Measurements from ENCODE around the gene NLRP12. TPM values are rescaled to one million over a fixed set of nuclear protein-coding genes. Genes with fewer than 3 reads are reported as not detected.
"Not testable (repeated sequence)": the region's sequence is repeated elsewhere in the genome, so short reads cannot be mapped to it uniquely, and the experiment has no call there.

Gene NLRP12
- not detected in 2 replicates for total RNA-seq (2014; rRNA removed; shearing (Covaris generic))
- 0.19 TPM in 2 replicates for polyA plus RNA-seq (2015; cell fraction: cytosol; rRNA removed)
- polyA plus RNA-seq (2015; cell fraction: nucleus; rRNA removed), result 0.14 and 0.33 TPM in 2 replicates

- DNase-seq (ENCODE audit: low read depth), result no peak
Observed at GRCh38 chr19:53824134-53824611, at the start of gene NLRP12. TSS of gene NLRP12 (minus strand) at chr19:53824314. CDS start at chr19:53824174, 140 bp downstream.

GRCh38 chr19:53872762-53873161 lies 48.6 kb upstream of the NLRP12 start:
- no peak for DNase-seq (ENCODE audit: low read depth)

GRCh38 chr19:53871454-53871853 lies 47.3 kb upstream of the NLRP12 start:
- no peak for DNase-seq (ENCODE audit: low read depth)

- no peak for DNase-seq (ENCODE audit: low read depth)
Observed at GRCh38 chr19:53870485-53870844, 46.4 kb upstream of the NLRP12 start.

- DNase-seq (ENCODE audit: low read depth), result not testable (repeated sequence)
Observed at GRCh38 chr19:53869805-53870484, 45.8 kb upstream of the NLRP12 start.

- DNase-seq (ENCODE audit: low read depth), result peak; percentile 88
Observed at GRCh38 chr19:53868892-53869804, 45.0 kb upstream of the NLRP12 start.

- peak; percentile 55 for DNase-seq (ENCODE audit: low read depth)
Observed at GRCh38 chr19:53868091-53868891, 44.2 kb upstream of the NLRP12 start.

- DNase-seq (ENCODE audit: low read depth), result peak; percentile 99
Observed at GRCh38 chr19:53867225-53868090, 43.3 kb upstream of the NLRP12 start, which contains the start of gene MYADM. TSS of gene MYADM (plus strand) at chr19:53867883. CDS start at chr19:53873530, 5,647 bp downstream.

- DNase-seq (ENCODE audit: low read depth), result no peak
Observed at GRCh38 chr19:53866865-53867224, 42.7 kb upstream of the NLRP12 start.

- DNase-seq (ENCODE audit: low read depth), result peak; percentile 44
Observed at GRCh38 chr19:53865918-53866864, 42.1 kb upstream of the NLRP12 start.

- no peak for DNase-seq (ENCODE audit: low read depth)
Observed at GRCh38 chr19:53865523-53865917, 41.4 kb upstream of the NLRP12 start.

- DNase-seq (ENCODE audit: low read depth), result no peak
Observed at GRCh38 chr19:53864308-53864836, 40.3 kb upstream of the NLRP12 start.

GRCh38 chr19:53853707-53854106 lies 29.6 kb upstream of the NLRP12 start:
- DNase-seq (ENCODE audit: low read depth), result no peak

- DNase-seq (ENCODE audit: low read depth), result peak; percentile 74
Observed at GRCh38 chr19:53849237-53849676, 25.1 kb upstream of the NLRP12 start.

GRCh38 chr19:53847555-53847954 lies 23.4 kb upstream of the NLRP12 start:
- DNase-seq (ENCODE audit: low read depth), result no peak

GRCh38 chr19:53844849-53845246 lies 20.7 kb upstream of the NLRP12 start:
- DNase-seq (ENCODE audit: low read depth), result no peak

- DNase-seq (ENCODE audit: low read depth), result peak; percentile 83
Observed at GRCh38 chr19:53840914-53841313, 16.8 kb upstream of the NLRP12 start.

- not testable (repeated sequence) for DNase-seq (ENCODE audit: low read depth)
Observed at GRCh38 chr19:53840241-53840640, 16.1 kb upstream of the NLRP12 start.

- DNase-seq (ENCODE audit: low read depth), result not testable (repeated sequence)
Observed at GRCh38 chr19:53838446-53838845, 14.3 kb upstream of the NLRP12 start.
